HEK293 (cell line): ENCODE results near the gene LAMTOR4.
A peak's percentile ranks its signal among the peaks of the same experiment; 100 is the strongest.

ENCODE experiments used
- CTCF ChIA-PET: fragments of 350-600 bp; formaldehyde crosslinking; extraction: SDS; loops from one replicate; lab custom pipeline; 2021; ENCODE audit warnings: antibody characterized with exemption; lab: Yijun Ruan, JAX
- POLR2A ChIA-PET: fragments of 300-600 bp; formaldehyde crosslinking; extraction: SDS; loops from one replicate; lab custom pipeline; 2020; ENCODE audit warnings: antibody characterized with exemption, inconsistent platforms; lab: Yijun Ruan, JAX
- H3K27ac ChIP-seq: fragments of 200-500 bp; sonication (Bioruptor generic); 2 replicates; pipeline ENCODE4 v1.5.1; 2014; ENCODE audit warnings: low read depth, low read length, control low read depth, inconsistent platforms; ENCODE audit errors: extremely low read depth
- H3K36me3 ChIP-seq, 2 experiments: fragments of 200-500 bp in 1 of 2; sonication (Bioruptor generic) in 1 of 2; 1 replicate in 1 of 2; 2 replicates in 1 of 2; pipeline ENCODE4 v1.5.1; 2014 to 2017; ENCODE audit warnings: inconsistent platforms in 2 of 2, low read length in 2 of 2; ENCODE audit not compliant: control insufficient read depth in 2 of 2, insufficient read depth in 1 of 2
- H3K4me1 ChIP-seq: fragments of 200-500 bp; sonication (Bioruptor generic); 2 replicates; pipeline ENCODE4 v1.5.1; 2014; ENCODE audit warnings: mild to moderate bottlenecking, low read length, inconsistent platforms; ENCODE audit not compliant: control insufficient read depth, insufficient read depth
- H3K4me3 ChIP-seq: 2 replicates; pipeline ENCODE4 v1.5.1; 2011; ENCODE audit warnings: low read depth, mild to moderate bottlenecking, control low read depth, low read length, moderate library complexity
- H3K9me3 ChIP-seq: fragments of 200-500 bp; sonication (Bioruptor generic); 2 replicates; pipeline ENCODE4 v1.5.1; 2014; ENCODE audit warnings: low read depth, low read length, inconsistent platforms; ENCODE audit not compliant: control insufficient read depth, insufficient read depth
- ATF2 ChIP-seq: fragments of 450-650 bp; formaldehyde crosslinking; IDR thresholded peaks from 2 replicates; pipeline ENCODE4 v1.5.1; 2016; ENCODE audit warnings: missing biosample characterization, missing genetic modification characterization, low read depth
- HOXC10 ChIP-seq: sonication (generic); formaldehyde crosslinking; IDR thresholded peaks from 2 replicates; pipeline ENCODE4 v1.8.1; 2023; ENCODE audit warnings: mild to moderate bottlenecking, missing genetic modification reagents
- MYNN ChIP-seq: fragments of 450-650 bp; formaldehyde crosslinking; IDR thresholded peaks from 2 replicates; pipeline ENCODE4 v1.5.1; 2016; ENCODE audit warnings: missing biosample characterization, missing genetic modification characterization, borderline replicate concordance
- OVOL3 ChIP-seq: fragments of 450-650 bp; formaldehyde crosslinking; IDR thresholded peaks from 2 replicates; pipeline ENCODE4 v1.5.1; 2016; ENCODE audit warnings: missing biosample characterization, missing genetic modification characterization
- REST ChIP-seq: fragments of 450-650 bp; formaldehyde crosslinking; IDR thresholded peaks from 2 replicates; pipeline ENCODE4 v1.5.1; 2016; ENCODE audit warnings: missing biosample characterization, missing genetic modification characterization
- ZBTB49 ChIP-seq: fragments of 450-650 bp; formaldehyde crosslinking; IDR thresholded peaks from 2 replicates; pipeline ENCODE4 v1.5.1; 2016; ENCODE audit warnings: missing biosample characterization, missing genetic modification characterization, low read depth
- ZNF121 ChIP-seq: fragments of 450-650 bp; formaldehyde crosslinking; IDR thresholded peaks from 2 replicates; pipeline ENCODE4 v1.5.1; 2016; ENCODE audit warnings: missing biosample characterization, missing genetic modification characterization
- ZNF280C ChIP-seq: fragments of 450-650 bp; formaldehyde crosslinking; IDR thresholded peaks from 2 replicates; pipeline ENCODE4 v1.5.1; 2016; ENCODE audit warnings: missing biosample characterization, missing genetic modification characterization
- ZNF629 ChIP-seq: fragments of 450-650 bp; formaldehyde crosslinking; IDR thresholded peaks from 2 replicates; pipeline ENCODE4 v1.5.1; 2017; ENCODE audit warnings: missing biosample characterization, missing genetic modification characterization
- ZNF658 ChIP-seq: fragments of 450-650 bp; formaldehyde crosslinking; IDR thresholded peaks from 2 replicates; pipeline ENCODE4; 2016; ENCODE audit warnings: missing biosample characterization, missing genetic modification characterization
- ZNF776 ChIP-seq: fragments of 450-650 bp; formaldehyde crosslinking; IDR thresholded peaks from 2 replicates; pipeline ENCODE4 v1.5.0; 2017; ENCODE audit warnings: missing biosample characterization, missing genetic modification characterization, borderline replicate concordance
- ZNF843 ChIP-seq: fragments of 450-650 bp; formaldehyde crosslinking; IDR thresholded peaks from 2 replicates; pipeline ENCODE4 v1.5.1; 2016; ENCODE audit warnings: missing biosample characterization, missing genetic modification characterization

LAMTOR4 gene

GRCh38 chr7:100111914-100112313, 36.8 kb upstream of the LAMTOR4 start:
- peaks cover 15 to 60% of the 10 kb centered on the region in 2 experiments; a peak in 2 of 3 replicates for H3K36me3 ChIP-seq
- no peak overlapping the region for H3K27ac ChIP-seq
- TF ChIP-seq ZNF280C (tag by site-specific recombination) (no peak), REST (tag by site-specific recombination) (no peak), ZNF629 (tag by site-specific recombination) (no peak), ZNF776 (tag by site-specific recombination) (no peak), OVOL3 (no peak), HOXC10 (CRISPR knock-in tag) (no peak), ATF2 (no peak)
- ChIA-PET POLR2A (interaction anchor here (1.1 to 4.2 kb wide), 2 partner anchors 11 to 16 kb away, joined by 3 to 39 read pairs; partner anchors contain the start of genes AP4M1 and MCM7), CTCF (interaction anchor here (0.7 to 0.8 kb wide), 2 partner anchors 21 to 90 kb away, joined by 3 to 5 read pairs; no protein-coding TSS in a partner anchor)
- H3K4me1 ChIP-seq, result no peaks in the 10 kb centered on the region
- no peak overlapping the region for H3K4me3 ChIP-seq
- H3K9me3 ChIP-seq, result no peaks in the 10 kb centered on the region

GRCh38 chr7:100115026-100115425, 33.7 kb upstream of the LAMTOR4 start:
- Histone ChIP-seq H3K36me3 (peaks cover 12 to 34% of the 10 kb centered on the region in 2 experiments; a peak in 2 of 3 replicates), H3K9me3 (no peaks in the 10 kb centered on the region), H3K27ac (no peak overlapping the region), H3K4me3 (no peak overlapping the region), H3K4me1 (no peaks in the 10 kb centered on the region)
- TF ChIP-seq ZNF121 (tag by site-specific recombination) (0 out of 2 replicates have a peak, but pooled peaks have one; percentile 7), ZNF658 (tag by site-specific recombination) (no peak), ZNF843 (no peak), MYNN (tag by site-specific recombination) (no peak), ZBTB49 (tag by site-specific recombination) (no peak)
- POLR2A ChIA-PET, result interaction anchor here (1.5 to 4.2 kb wide), 2 partner anchors 11 to 14 kb away, joined by 3 to 39 read pairs; partner anchors contain the start of genes AP4M1, MBLAC1 and MCM7
- CTCF ChIA-PET, result no interaction called here
